NCI-H774 (cell line): ENCODE measurements around the gene GAGE10.

Source experiments
- DNase-seq: peaks from one replicate; lab custom pipeline; 2025; lab: John Stamatoyannopoulos, UW

Gene GAGE10

GRCh38 chrX:49303346-49303745 is at the start of gene GAGE10:
Gene GAGE10 (plus strand): TSS chrX:49303646. CDS start chrX:49304860, 1,214 bp downstream.
- DNase-seq, result no peak

GRCh38 chrX:49254639-49255038 is 48.8 kb upstream of the GAGE10 start:
- DNase-seq, result no peak

- no peak for DNase-seq
Measured at GRCh38 chrX:49256268-49256995, 47.0 kb upstream of the GAGE10 start.

GRCh38 chrX:49257074-49257790 is 46.2 kb upstream of the GAGE10 start:
- DNase-seq, result no peak

- no peak for DNase-seq
Measured at GRCh38 chrX:49257846-49258748, 45.3 kb upstream of the GAGE10 start.

- no peak for DNase-seq
Measured at GRCh38 chrX:49258749-49259124, 44.7 kb upstream of the GAGE10 start.

GRCh38 chrX:49260221-49260985 is 43.0 kb upstream of the GAGE10 start:
- no peak for DNase-seq

- no peak for DNase-seq
Measured at GRCh38 chrX:49262603-49263002, 40.8 kb upstream of the GAGE10 start.

- DNase-seq, result no peak
Measured at GRCh38 chrX:49263631-49264030, 39.8 kb upstream of the GAGE10 start.

- DNase-seq, result no peak
Measured at GRCh38 chrX:49264460-49264859, 39.0 kb upstream of the GAGE10 start, which contains the start of gene FOXP3. Gene FOXP3 (minus strand): TSS chrX:49264710. CDS start chrX:49258505, 6,205 bp downstream.

- DNase-seq, result no peak
Measured at GRCh38 chrX:49266523-49267445, 36.7 kb upstream of the GAGE10 start.

- DNase-seq, result no peak
Measured at GRCh38 chrX:49268702-49269009, 34.8 kb upstream of the GAGE10 start.

GRCh38 chrX:49269010-49269766 is 34.3 kb upstream of the GAGE10 start:
- DNase-seq, result peak; percentile 93

- DNase-seq, result peak; percentile 40
Measured at GRCh38 chrX:49269767-49270248, 33.6 kb upstream of the GAGE10 start, which contains the start of gene PPP1R3F. Gene PPP1R3F (plus strand): TSS chrX:49269793. CDS start chrX:49269870, 77 bp downstream.

- DNase-seq, result no peak
Measured at GRCh38 chrX:49270249-49270921, 33.1 kb upstream of the GAGE10 start.

- no peak for DNase-seq
Measured at GRCh38 chrX:49271341-49271740, 32.1 kb upstream of the GAGE10 start.

GRCh38 chrX:49272421-49272820 is 31.0 kb upstream of the GAGE10 start:
- DNase-seq, result no peak

- no peak for DNase-seq
Measured at GRCh38 chrX:49273181-49273727, 30.2 kb upstream of the GAGE10 start.

- no peak for DNase-seq
Measured at GRCh38 chrX:49276207-49276606, 27.2 kb upstream of the GAGE10 start.
